T-helper 9 cell (primary cell): ENCODE data around the gene PPP3CA.

Experiments
- DNase-seq: peaks from one replicate; pipeline ENCODE4 v3.0.0-alpha.2; 2020

PPP3CA gene

DNA sequence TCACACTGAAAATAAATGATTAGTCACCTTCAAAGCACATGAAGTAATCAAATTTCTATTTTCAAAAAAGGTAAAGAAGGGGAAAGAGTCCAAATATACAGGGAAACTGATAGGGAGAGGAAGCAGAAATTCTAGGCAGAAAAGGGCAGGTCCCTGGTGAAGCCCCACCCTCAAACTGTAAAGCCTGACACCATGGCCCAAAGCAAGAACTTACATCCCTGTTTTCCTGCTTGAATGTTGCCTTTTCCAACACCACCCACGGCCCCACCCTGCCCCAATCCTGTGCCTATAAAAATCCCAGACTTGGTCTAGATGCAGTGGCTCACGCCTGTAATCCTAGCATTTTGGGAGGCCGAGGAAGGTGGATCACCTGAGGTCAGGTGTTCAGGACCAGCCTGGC is 361.8 kb downstream of the PPP3CA start:
- DNase-seq, result no peak

DNA sequence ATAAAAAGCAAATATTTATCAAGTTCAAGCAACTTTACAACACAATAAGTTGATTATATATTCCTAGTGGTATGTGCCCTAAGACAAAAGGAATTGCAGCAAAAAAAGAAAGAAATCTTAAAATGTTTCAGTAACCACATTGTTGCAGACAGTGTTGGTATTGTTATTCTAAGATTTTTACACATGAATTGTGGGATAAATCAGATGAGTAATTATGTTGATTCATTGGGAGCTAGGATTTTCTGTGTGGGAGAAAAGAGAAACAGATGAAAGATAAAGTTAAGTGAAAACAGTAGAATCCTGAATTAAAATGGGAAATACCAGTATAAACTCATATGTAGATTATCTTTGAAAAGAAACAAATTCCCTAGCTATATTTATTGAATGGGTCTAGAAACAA is 362.4 kb downstream of the PPP3CA start:
- DNase-seq, result no peak

DNA sequence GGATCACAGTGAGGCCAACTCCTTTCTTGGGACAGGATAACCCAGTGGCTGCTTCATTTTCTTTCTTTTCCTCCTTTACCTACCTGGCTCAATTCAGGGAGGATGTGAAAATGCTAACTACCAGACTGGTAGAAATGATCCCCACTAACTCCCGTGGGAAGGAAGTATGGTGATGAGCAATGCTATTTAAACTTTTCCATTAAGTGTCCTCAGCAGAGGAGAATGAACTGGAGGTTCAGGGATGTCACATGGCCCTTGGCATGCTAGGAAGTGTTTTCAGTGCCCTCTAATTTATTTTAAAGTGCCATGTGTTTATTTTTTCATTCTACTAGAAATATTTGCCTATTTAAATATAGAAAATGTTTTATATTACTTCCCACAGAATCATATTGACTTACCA is 363.9 kb downstream of the PPP3CA start:
- DNase-seq, result no peak

DNA sequence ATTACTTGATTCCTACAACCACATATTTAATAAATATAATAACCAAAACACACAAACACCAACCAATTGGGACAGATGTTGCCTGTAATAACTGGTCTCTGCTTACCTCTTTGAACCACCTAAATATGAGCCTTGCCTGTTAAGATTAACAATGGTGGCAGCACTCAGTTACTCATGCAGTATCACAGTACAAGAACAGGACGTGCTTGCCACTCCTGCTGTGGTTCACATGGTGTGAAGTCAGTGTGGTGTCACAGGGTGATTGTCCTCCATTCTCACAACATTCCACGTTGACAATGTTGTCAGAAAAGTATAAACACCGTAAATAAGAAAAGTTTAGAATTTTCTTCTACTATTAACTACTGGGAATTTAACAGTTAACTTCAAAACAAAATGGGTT is 365.0 kb downstream of the PPP3CA start:
- DNase-seq, result no peak

DNA sequence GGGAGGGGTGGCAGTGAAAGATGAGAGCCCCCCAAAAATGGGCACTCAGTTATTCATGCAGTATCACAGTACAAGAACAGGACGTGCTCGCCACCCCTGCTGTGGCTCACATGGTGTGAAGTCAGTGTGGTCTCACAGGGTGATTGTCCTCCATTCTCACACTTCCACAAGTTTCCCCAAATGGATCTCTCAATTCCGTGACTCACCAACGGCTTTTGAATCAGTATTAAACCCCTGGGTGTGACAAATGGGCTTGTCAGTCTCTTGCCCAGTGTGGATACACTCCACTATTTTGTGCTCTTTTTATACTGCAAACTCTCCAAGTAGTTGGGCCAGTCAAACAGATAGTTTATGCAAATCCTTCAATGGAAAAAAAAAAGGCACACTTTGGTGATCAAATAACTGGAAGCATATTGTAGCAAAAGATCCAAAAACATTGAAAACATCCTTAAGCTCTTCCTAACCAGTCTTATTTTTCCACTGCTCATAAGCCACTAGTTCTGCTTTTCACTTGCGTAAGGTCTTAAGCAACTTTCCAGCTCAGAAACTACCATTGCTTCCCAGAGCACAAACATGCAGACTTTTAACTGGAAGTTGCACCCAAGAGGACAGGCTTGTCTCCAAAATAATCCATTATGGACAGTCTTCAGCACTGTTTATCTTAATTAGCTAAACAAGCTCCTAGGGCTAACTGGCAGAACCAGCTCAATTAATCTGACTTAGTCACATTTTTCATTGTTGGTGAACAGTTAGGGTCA is 365.7 kb downstream of the PPP3CA start:
- DNase-seq, result no peak

DNA sequence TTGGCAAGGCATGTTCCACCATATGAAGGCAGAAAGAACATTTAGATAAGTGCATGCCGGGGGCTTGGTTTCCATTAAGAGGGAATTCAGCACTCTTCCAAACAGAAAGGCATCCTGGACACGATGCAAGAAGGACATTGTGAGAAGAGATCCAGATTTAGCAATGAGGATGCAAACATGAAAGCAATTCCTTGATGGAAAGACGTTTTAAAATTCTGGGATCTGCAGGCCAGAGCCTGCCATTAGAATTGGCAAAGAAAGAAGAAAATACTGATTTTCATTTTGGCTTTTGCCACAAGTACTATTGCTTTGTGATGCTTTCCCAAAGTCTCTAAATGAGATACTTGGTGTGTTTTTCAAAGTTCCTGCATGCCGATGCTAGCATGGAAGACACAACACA is 367.6 kb downstream of the PPP3CA start:
- DNase-seq, result no peak

DNA sequence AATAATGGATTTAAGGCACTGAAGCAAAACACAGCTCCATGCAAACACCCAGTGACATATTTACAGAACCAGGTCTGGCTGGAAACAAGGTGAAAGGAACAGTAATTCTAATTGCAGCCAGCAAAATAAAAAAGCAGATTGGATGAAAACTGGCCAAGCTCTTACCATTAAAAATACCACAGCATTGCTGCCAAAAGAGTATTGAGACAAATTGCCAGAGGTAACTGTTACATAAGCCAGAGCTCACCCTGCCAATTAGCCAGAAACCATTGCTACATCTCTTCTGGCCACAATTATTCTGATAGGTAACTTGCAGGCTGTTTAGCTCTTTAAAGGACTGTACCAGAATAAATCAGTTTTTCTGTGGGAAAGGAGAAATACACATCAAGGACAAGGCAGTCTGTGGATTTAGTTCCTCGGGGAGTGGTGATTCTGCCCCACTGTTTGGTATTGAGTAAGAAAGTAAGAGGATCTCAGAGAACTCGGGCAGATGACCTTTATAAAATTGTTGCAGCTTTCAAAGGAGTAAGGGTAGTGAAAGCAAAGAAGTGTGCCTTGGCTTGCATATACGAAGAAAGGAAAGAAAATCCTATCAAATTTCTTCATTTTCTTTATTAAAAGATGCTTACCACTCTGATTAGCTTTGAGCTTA is 369.5 kb downstream of the PPP3CA start:
- DNase-seq, result no peak

DNA sequence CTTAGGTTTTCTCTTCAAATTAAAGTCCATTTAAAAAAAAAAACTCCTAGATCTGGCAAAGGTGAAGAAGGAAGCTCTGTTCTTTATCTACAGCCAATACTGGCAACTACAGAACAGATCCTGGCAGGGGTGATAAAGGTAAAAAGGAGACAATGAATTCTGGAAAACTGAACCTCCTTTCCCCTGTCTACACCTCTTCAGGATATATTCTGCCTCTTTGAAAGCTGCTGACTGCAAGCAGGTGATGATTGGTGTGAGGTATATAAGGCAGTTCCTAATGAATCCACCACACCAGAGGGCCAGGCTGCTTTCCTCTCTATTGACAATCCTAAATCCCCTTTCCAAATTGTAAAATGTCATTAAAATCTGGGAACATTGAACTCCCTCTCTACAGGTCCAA is 370.1 kb downstream of the PPP3CA start:
- DNase-seq, result no peak
